SK-N-SH treated with all-trans-retinoic acid at 6 μM for 48 hours (cell line): ENCODE measurements around the gene CLTCL1.

Source experiments
- ATAC-seq: fragments of 200-7000 bp; cut with Tn5 transposase; 3 replicates; pipeline ENCODE4 v1.9.1; 2020; ENCODE audit warnings: mild to moderate bottlenecking, moderate library complexity
- ARNTL ChIP-seq: fragments of 450-650 bp; formaldehyde crosslinking; IDR thresholded peaks from 2 replicates; pipeline ENCODE4 v1.5.0; 2020; ENCODE audit warnings: low read depth, mild to moderate bottlenecking, moderate library complexity, borderline replicate concordance
- BACH2 ChIP-seq: fragments of 250-450 bp; sonication (Bioruptor Pico); IDR thresholded peaks from 2 replicates; pipeline ENCODE4 v1.9.0; 2021; ENCODE audit warnings: mild to moderate bottlenecking, borderline replicate concordance
- ESRRG ChIP-seq: fragments of 250-450 bp; sonication (Bioruptor Pico); IDR thresholded peaks from 2 replicates; pipeline ENCODE4 v1.6.1; 2021; ENCODE audit warnings: mild to moderate bottlenecking
- GLIS3 ChIP-seq: fragments of 250-450 bp; sonication (Bioruptor Pico); IDR thresholded peaks from 2 replicates; pipeline ENCODE4 v1.5.0; 2020; ENCODE audit warnings: mild to moderate bottlenecking, moderate library complexity
- ISL1 ChIP-seq: fragments of 250-450 bp; sonication (Bioruptor Pico); IDR thresholded peaks from 2 replicates; pipeline ENCODE4 v2.1.2; 2022; ENCODE audit warnings: mild to moderate bottlenecking, moderate library complexity
- OSR1 ChIP-seq: fragments of 250-450 bp; sonication (Bioruptor Pico); IDR thresholded peaks from 2 replicates; pipeline ENCODE4 v1.8.0; 2022; ENCODE audit warnings: moderate library complexity, mild to moderate bottlenecking, inconsistent platforms
- PPARA ChIP-seq: fragments of 250-450 bp; sonication (Bioruptor Pico); IDR thresholded peaks from 2 replicates; pipeline ENCODE4 v1.5.0; 2020; ENCODE audit warnings: mild to moderate bottlenecking, borderline replicate concordance
- RARB ChIP-seq: fragments of 250-450 bp; sonication (Bioruptor Pico); IDR thresholded peaks from 2 replicates; pipeline ENCODE4 v1.8.0; 2021; ENCODE audit warnings: mild to moderate bottlenecking, moderate library complexity
- SNAI2 ChIP-seq: fragments of 250-450 bp; sonication (Bioruptor Pico); IDR thresholded peaks from 2 replicates; pipeline ENCODE4 v1.5.0; 2020; ENCODE audit warnings: mild to moderate bottlenecking, moderate library complexity
- TCF4 ChIP-seq: fragments of 250-450 bp; sonication (Bioruptor Pico); IDR thresholded peaks from 2 replicates; pipeline ENCODE4 v1.8.0; 2021; ENCODE audit warnings: mild to moderate bottlenecking, moderate library complexity, borderline replicate concordance
- TOX ChIP-seq: fragments of 250-450 bp; sonication (Bioruptor Pico); IDR thresholded peaks from 2 replicates; pipeline ENCODE4 v1.8.0; 2021; ENCODE audit warnings: mild to moderate bottlenecking, moderate library complexity, borderline replicate concordance
- ZC3H10 ChIP-seq: fragments of 250-450 bp; sonication (Bioruptor Pico); IDR thresholded peaks from 2 replicates; pipeline ENCODE4 v1.5.1; 2021; ENCODE audit warnings: mild to moderate bottlenecking, moderate library complexity
- ZFP3 ChIP-seq: fragments of 250-450 bp; sonication (Bioruptor Pico); IDR thresholded peaks from 2 replicates; pipeline ENCODE4 v1.5.0; 2020; ENCODE audit warnings: mild to moderate bottlenecking, moderate library complexity
- ZNF565 ChIP-seq: fragments of 450-650 bp; formaldehyde crosslinking; conservative IDR thresholded peaks from 2 replicates; pipeline ENCODE4 v1.5.0; 2020; ENCODE audit warnings: low read depth, mild to moderate bottlenecking, moderate library complexity
- ZNF70 ChIP-seq: fragments of 450-650 bp; formaldehyde crosslinking; IDR thresholded peaks from 2 replicates; pipeline ENCODE4 v1.5.0; 2020; ENCODE audit warnings: mild to moderate bottlenecking, moderate library complexity
- ZNF8 ChIP-seq: fragments of 450-650 bp; formaldehyde crosslinking; IDR thresholded peaks from 2 replicates; pipeline ENCODE4 v1.5.0; 2020; ENCODE audit warnings: mild to moderate bottlenecking, moderate library complexity
- TF ChIP-seq, protein P1 (sequence below): fragments of 250-450 bp; sonication (Bioruptor Pico); IDR thresholded peaks from 2 replicates; pipeline ENCODE4 v1.5.0; 2020; ENCODE audit warnings: mild to moderate bottlenecking, moderate library complexity
- TF ChIP-seq, protein P2 (sequence below): fragments of 250-450 bp; sonication (Bioruptor Pico); IDR thresholded peaks from 2 replicates; pipeline ENCODE4 v1.5.1; 2021; ENCODE audit warnings: mild to moderate bottlenecking, moderate library complexity
- TF ChIP-seq, protein P3 (sequence below): fragments of 250-450 bp; sonication (Bioruptor Pico); IDR thresholded peaks from 2 replicates; pipeline ENCODE4 v1.8.0; 2020; ENCODE audit warnings: mild to moderate bottlenecking, moderate library complexity, borderline replicate concordance
- TF ChIP-seq, protein P4 (sequence below): fragments of 250-450 bp; sonication (Bioruptor Pico); IDR thresholded peaks from 2 replicates; pipeline ENCODE4 v1.5.1; 2020; ENCODE audit warnings: low read depth, mild to moderate bottlenecking, moderate library complexity
- TF ChIP-seq, protein P5 (sequence below): fragments of 250-450 bp; sonication (Bioruptor Pico); IDR thresholded peaks from 2 replicates; pipeline ENCODE4 v1.8.0; 2021; ENCODE audit warnings: low read depth, mild to moderate bottlenecking, moderate library complexity, borderline replicate concordance

CLTCL1 gene

DNA sequence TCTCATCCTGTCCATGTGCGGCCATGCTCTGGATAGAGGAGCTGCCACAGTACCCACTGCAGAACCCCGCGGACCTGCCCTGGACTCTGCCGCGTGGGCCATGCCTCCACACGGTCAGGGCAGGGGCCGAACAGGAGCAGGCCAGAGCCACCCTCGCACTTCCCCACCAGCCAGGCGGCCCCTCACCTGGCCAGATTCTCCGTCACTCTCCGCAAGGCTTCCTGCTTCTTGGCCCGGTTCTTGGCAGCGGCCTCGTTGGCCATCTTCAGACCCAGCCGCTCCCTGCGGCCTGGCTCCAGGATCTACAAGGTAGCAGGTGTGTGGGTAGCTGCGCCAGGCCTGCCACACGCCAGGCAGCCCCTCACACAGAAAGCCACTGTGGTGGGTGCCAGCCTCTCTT lies 156.6 kb downstream of the CLTCL1 start:
- no peak for ATAC-seq
- TF ChIP-seq TCF4 (CRISPR knock-in tag) = no peak
- no peak for TF ChIP-seq BACH2 (CRISPR knock-in tag)
- no peak for TF ChIP-seq SNAI2 (CRISPR knock-in tag)
- no peak for TF ChIP-seq ARNTL (CRISPR knock-in tag)
- TF ChIP-seq, protein P1, sequence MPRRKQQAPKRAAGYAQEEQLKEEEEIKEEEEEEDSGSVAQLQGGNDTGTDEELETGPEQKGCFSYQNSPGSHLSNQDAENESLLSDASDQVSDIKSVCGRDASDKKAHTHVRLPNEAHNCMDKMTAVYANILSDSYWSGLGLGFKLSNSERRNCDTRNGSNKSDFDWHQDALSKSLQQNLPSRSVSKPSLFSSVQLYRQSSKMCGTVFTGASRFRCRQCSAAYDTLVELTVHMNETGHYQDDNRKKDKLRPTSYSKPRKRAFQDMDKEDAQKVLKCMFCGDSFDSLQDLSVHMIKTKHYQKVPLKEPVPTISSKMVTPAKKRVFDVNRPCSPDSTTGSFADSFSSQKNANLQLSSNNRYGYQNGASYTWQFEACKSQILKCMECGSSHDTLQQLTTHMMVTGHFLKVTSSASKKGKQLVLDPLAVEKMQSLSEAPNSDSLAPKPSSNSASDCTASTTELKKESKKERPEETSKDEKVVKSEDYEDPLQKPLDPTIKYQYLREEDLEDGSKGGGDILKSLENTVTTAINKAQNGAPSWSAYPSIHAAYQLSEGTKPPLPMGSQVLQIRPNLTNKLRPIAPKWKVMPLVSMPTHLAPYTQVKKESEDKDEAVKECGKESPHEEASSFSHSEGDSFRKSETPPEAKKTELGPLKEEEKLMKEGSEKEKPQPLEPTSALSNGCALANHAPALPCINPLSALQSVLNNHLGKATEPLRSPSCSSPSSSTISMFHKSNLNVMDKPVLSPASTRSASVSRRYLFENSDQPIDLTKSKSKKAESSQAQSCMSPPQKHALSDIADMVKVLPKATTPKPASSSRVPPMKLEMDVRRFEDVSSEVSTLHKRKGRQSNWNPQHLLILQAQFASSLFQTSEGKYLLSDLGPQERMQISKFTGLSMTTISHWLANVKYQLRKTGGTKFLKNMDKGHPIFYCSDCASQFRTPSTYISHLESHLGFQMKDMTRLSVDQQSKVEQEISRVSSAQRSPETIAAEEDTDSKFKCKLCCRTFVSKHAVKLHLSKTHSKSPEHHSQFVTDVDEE = no peak
- TF ChIP-seq ZNF70 = no peak
- no peak for TF ChIP-seq ZNF8 (CRISPR knock-in tag)
- no peak for TF ChIP-seq PPARA
- TF ChIP-seq, protein P2, sequence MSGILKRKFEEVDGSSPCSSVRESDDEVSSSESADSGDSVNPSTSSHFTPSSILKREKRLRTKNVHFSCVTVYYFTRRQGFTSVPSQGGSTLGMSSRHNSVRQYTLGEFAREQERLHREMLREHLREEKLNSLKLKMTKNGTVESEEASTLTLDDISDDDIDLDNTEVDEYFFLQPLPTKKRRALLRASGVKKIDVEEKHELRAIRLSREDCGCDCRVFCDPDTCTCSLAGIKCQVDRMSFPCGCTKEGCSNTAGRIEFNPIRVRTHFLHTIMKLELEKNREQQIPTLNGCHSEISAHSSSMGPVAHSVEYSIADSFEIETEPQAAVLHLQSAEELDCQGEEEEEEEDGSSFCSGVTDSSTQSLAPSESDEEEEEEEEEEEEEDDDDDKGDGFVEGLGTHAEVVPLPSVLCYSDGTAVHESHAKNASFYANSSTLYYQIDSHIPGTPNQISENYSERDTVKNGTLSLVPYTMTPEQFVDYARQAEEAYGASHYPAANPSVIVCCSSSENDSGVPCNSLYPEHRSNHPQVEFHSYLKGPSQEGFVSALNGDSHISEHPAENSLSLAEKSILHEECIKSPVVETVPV (CRISPR knock-in tag) = no peak
- TF ChIP-seq ESRRG (CRISPR knock-in tag) = no peak

DNA sequence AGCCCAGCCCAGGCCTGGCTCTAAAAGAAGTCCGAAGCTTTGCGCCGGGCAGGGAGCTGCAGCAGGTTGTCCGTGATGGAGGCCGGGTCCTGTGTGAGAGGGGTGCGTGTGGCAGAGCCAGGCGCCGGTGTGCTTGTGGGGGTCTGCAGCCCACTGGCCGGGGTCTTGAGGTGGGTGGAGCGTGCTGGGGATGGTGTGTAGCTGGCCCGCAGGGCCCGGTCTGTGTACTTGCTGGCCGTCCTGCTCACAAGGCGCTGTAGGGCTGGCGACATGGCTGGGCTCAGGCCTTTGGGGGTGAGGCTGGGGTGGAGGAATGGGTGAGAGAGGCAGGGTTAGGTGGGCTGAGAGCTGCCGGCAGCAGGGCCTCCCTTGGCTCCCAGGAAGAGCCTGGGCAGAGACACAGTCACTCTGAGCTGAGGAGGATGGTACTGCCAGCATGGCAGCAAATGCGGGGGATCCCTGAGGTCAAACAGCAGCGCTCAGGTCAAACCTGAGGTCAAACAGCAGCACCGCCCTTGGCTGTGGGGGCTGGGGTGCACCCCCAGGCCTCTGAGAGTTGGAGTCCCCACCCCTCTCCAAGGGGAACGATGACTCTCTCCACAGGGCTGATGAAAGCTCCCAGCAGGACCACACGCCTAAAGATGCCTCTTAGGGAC lies 157.2 kb downstream of the CLTCL1 start:
- TF ChIP-seq ZNF70 = no peak
- TF ChIP-seq ZNF565 = no peak
- no peak for TF ChIP-seq PPARA
- TF ChIP-seq ZC3H10 (CRISPR knock-in tag) = no peak
- TF ChIP-seq TOX (CRISPR knock-in tag) = no peak
- TF ChIP-seq, protein P3, sequence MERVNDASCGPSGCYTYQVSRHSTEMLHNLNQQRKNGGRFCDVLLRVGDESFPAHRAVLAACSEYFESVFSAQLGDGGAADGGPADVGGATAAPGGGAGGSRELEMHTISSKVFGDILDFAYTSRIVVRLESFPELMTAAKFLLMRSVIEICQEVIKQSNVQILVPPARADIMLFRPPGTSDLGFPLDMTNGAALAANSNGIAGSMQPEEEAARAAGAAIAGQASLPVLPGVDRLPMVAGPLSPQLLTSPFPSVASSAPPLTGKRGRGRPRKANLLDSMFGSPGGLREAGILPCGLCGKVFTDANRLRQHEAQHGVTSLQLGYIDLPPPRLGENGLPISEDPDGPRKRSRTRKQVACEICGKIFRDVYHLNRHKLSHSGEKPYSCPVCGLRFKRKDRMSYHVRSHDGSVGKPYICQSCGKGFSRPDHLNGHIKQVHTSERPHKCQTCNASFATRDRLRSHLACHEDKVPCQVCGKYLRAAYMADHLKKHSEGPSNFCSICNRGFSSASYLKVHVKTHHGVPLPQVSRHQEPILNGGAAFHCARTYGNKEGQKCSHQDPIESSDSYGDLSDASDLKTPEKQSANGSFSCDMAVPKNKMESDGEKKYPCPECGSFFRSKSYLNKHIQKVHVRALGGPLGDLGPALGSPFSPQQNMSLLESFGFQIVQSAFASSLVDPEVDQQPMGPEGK (CRISPR knock-in tag) = no peak
- TF ChIP-seq ZNF8 (CRISPR knock-in tag) = no peak
- TF ChIP-seq ZFP3 (CRISPR knock-in tag) = no peak
- no peak for TF ChIP-seq ISL1
- TF ChIP-seq BACH2 (CRISPR knock-in tag) = no peak
- TF ChIP-seq, protein P4, sequence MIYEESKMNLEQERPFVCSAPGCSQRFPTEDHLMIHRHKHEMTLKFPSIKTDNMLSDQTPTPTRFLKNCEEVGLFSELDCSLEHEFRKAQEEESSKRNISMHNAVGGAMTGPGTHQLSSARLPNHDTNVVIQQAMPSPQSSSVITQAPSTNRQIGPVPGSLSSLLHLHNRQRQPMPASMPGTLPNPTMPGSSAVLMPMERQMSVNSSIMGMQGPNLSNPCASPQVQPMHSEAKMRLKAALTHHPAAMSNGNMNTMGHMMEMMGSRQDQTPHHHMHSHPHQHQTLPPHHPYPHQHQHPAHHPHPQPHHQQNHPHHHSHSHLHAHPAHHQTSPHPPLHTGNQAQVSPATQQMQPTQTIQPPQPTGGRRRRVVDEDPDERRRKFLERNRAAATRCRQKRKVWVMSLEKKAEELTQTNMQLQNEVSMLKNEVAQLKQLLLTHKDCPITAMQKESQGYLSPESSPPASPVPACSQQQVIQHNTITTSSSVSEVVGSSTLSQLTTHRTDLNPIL = no peak
- no peak for TF ChIP-seq OSR1 (CRISPR knock-in tag)
- TF ChIP-seq, protein P5, sequence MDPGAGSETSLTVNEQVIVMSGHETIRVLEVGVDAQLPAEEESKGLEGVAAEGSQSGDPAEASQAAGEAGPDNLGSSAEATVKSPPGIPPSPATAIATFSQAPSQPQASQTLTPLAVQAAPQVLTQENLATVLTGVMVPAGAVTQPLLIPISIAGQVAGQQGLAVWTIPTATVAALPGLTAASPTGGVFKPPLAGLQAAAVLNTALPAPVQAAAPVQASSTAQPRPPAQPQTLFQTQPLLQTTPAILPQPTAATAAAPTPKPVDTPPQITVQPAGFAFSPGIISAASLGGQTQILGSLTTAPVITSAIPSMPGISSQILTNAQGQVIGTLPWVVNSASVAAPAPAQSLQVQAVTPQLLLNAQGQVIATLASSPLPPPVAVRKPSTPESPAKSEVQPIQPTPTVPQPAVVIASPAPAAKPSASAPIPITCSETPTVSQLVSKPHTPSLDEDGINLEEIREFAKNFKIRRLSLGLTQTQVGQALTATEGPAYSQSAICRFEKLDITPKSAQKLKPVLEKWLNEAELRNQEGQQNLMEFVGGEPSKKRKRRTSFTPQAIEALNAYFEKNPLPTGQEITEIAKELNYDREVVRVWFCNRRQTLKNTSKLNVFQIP (CRISPR knock-in tag) = no peak
- TF ChIP-seq TCF4 (CRISPR knock-in tag) = no peak
- TF ChIP-seq, protein P1 = no peak
- no peak for TF ChIP-seq GLIS3 (CRISPR knock-in tag)
- TF ChIP-seq, protein P2 (CRISPR knock-in tag) = no peak
- TF ChIP-seq SNAI2 (CRISPR knock-in tag) = no peak
- no peak for TF ChIP-seq RARB (CRISPR knock-in tag)
- ATAC-seq = no peak
